Psoas muscle (tissue), 8 donors: ENCODE results near the gene ADRB1. TPM values are rescaled to one million over a fixed set of nuclear protein-coding genes. Genes with fewer than 3 reads are reported as not detected.

Source experiments
- ATAC-seq, 4 donors: fragments of 200-7000 bp; cut with Tn5 transposase; one replicate each; pipeline ENCODE4 v1.9.1; 2020; ENCODE audit warnings: moderate library complexity in 3 of 4, mild to moderate bottlenecking in 2 of 4
- DNase-seq, 2 donors: peaks; one replicate each; pipeline ENCODE4 v3.0.0-alpha.2; 2020
- H3K27ac ChIP-seq: fragments of 200-600 bp; one replicate; pipeline ENCODE4 v1.8.0; 2022
- H3K27me3 ChIP-seq, 3 donors: fragments of 200-600 bp in 1 of 3; one replicate each; pipeline versions ENCODE4 v1.6.1 to v1.8.0; 2013 to 2022; ENCODE audit warnings: low read length in 2 of 3, mild to moderate bottlenecking in 2 of 3, moderate library complexity in 1 of 3; ENCODE audit not compliant: insufficient read depth in 3 of 3
- H3K36me3 ChIP-seq, 2 donors: fragments of 200-600 bp in 1 of 2; one replicate each; pipeline versions ENCODE4 v1.6.1 to v1.8.0; 2013 to 2022; ENCODE audit warnings: low read depth in 1 of 2, mild to moderate bottlenecking in 1 of 2, moderate library complexity in 1 of 2; ENCODE audit not compliant: insufficient read depth in 1 of 2
- H3K4me1 ChIP-seq: fragments of 200-600 bp; one replicate; pipeline ENCODE4 v1.8.0; 2022
- H3K4me3 ChIP-seq: fragments of 200-600 bp; one replicate; pipeline ENCODE4 v1.8.0; 2022; ENCODE audit warnings: mild to moderate bottlenecking
- H3K9me3 ChIP-seq: fragments of 200-600 bp; one replicate; pipeline ENCODE4 v1.8.0; 2022
- WGBS, 3 donors: extraction: QIAGEN DNeasy Blood & Tissue Kit; methylation state at CpG; one replicate each; pipeline versions ENCODE4 v1.1.6 to v1.1.7; 2013; 5-methylcytosine and 5-hydroxymethylcytosine counted together
- intact Hi-C, 2 donors: fragments of 100-400 bp; cut with DNase I; formaldehyde crosslinking; loops; one replicate each; pipeline versions ENCODE4 v1.11.0 to v1.14.2; 2022
- polyA plus RNA-seq, 3 donors: library from polyadenylated mRNA; stranded (reverse); fragments of 200-250 nt; gene quantifications; one replicate each; pipeline ENCODE4 v1.2.3, GENCODE V29; 2013
- total RNA-seq, 4 donors: library from RNA; stranded (reverse); fragmentation: NEBNext Ultra II Directional in 2 of 4; extraction: Animal tissue kit (Norgen Biotek cat#: 25700) in 2 of 4; gene quantifications; one replicate each; pipeline versions ENCODE4 v1.2.1 to v1.2.4, GENCODE V29; 2021 to 2023
- TF ChIP-seq, protein P1 (sequence below): fragments of 200-600 bp; IDR thresholded peaks from one replicate; pipeline ENCODE4 v1.8.0; 2022; ENCODE audit warnings: antibody characterized with exemption
- donor health status: healthy with polysubstance abuse.
- donor health status: DM: no; HTN: no; CAD: no; lungs with moderate emphysema.
- donor health status: Bipolar disorder and iron deficiency.
- donor health status: healthy.
- donor health status: DM: yes; HTN: yes; CAD: no.
- donor health status: DM: no; HTN: no; CAD: no.
- donor health status: DM: no; HTN: no; CAD: no.
- donor health status: DM: yes; HTN: yes; CAD: no.

Gene ADRB1
- total and polyA plus RNA-seq, 7 donors: 0.03 to 0.40 (median 0.15) TPM; not detected in 1

- 81 to 87% (median 87%) methylated on average over 5 of the region's 5 CpGs for WGBS, 3 donors
- TF ChIP-seq, protein P1, sequence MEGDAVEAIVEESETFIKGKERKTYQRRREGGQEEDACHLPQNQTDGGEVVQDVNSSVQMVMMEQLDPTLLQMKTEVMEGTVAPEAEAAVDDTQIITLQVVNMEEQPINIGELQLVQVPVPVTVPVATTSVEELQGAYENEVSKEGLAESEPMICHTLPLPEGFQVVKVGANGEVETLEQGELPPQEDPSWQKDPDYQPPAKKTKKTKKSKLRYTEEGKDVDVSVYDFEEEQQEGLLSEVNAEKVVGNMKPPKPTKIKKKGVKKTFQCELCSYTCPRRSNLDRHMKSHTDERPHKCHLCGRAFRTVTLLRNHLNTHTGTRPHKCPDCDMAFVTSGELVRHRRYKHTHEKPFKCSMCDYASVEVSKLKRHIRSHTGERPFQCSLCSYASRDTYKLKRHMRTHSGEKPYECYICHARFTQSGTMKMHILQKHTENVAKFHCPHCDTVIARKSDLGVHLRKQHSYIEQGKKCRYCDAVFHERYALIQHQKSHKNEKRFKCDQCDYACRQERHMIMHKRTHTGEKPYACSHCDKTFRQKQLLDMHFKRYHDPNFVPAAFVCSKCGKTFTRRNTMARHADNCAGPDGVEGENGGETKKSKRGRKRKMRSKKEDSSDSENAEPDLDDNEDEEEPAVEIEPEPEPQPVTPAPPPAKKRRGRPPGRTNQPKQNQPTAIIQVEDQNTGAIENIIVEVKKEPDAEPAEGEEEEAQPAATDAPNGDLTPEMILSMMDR: no peak
- no peak overlapping the region for H3K27ac ChIP-seq
- ATAC-seq (no peak), DNase-seq (no peak)
- no peaks in the 10 kb centered on the region for H3K27me3 ChIP-seq
- intact Hi-C loops: no loop called here
- no peaks in the 10 kb centered on the region for H3K36me3 ChIP-seq
- H3K9me3 ChIP-seq: no peaks in the 10 kb centered on the region
- H3K4me3 ChIP-seq: no peak overlapping the region
- no peaks in the 10 kb centered on the region for H3K4me1 ChIP-seq
Measured at GRCh38 chr10:114079421-114079820, 35.8 kb downstream of the ADRB1 start.

DNA sequence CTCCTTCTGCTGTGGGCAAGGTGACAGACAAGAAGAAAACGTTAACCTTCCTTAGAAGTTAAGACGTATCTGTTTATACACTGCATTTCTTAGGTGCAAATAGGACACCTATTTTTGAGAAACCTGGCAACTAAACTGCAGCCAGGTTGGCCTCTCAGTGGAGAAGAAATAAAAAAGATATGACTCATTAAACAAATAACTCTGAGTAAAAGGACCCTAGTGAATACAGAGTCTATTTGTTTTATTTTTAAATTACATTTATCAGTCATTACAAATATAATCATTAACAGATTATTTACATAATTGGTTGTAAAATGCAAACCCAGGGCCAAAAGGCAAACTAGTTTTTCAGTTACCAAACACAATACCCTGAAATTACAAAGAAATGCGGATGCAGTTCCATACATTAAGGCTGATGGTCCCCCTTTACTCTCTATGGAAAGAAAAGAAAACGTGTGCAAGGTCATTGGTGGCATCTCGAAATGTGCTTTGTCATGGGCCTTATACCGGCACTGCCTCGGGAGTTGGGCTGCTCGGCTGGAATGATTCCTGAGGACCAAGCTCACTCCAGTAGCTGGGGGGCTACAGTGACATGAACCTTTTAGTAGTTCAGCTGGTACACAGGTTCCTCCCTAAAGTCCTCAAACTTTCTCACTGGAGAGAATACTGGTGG is 38.4 kb downstream of the ADRB1 start:
- ATAC-seq: no peak
- TF ChIP-seq, protein P1: no peak
- H3K4me1 ChIP-seq: no peaks in the 10 kb centered on the region
- no peak overlapping the region for H3K27ac ChIP-seq
- 83 to 87% (median 86%) methylated on average over 8 of the region's 8 CpGs for WGBS, 3 donors
- H3K9me3 ChIP-seq: no peaks in the 10 kb centered on the region
- DNase-seq: no peak
- intact Hi-C loops: no loop called here
- H3K27me3 ChIP-seq: no peaks in the 10 kb centered on the region
- no peak overlapping the region for H3K4me3 ChIP-seq
- no peaks in the 10 kb centered on the region for H3K36me3 ChIP-seq

DNA sequence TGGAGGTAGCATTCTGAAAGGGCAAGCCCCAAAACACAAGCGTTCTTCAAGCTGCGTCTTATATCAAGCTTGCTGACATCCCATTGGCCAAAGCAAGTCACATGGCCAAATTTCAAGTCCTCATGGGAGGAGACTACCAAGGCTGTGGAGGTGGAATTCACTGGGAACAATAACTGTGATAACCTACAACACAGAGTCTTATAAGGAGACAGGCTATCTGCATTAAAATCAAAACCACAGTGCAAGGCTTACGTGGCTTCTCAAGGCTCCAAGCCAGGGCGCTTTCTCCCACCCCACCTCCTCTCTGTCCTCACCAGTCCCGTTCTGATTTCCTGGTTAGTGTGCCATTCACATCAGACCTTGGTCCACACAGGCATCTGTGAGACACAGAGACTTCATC is 39.4 kb downstream of the ADRB1 start:
- Histone ChIP-seq H3K4me3 (no peak overlapping the region), H3K4me1 (no peaks in the 10 kb centered on the region), H3K27ac (no peak overlapping the region), H3K9me3 (no peaks in the 10 kb centered on the region), H3K27me3 (no peaks in the 10 kb centered on the region), H3K36me3 (no peaks in the 10 kb centered on the region)
- 84 to 87% (median 85%) methylated on average over 5 of the region's 5 CpGs for WGBS, 3 donors
- no peak for DNase-seq
- no peak for ATAC-seq
- TF ChIP-seq, protein P1: no peak
- intact Hi-C loops: no loop called here

DNA sequence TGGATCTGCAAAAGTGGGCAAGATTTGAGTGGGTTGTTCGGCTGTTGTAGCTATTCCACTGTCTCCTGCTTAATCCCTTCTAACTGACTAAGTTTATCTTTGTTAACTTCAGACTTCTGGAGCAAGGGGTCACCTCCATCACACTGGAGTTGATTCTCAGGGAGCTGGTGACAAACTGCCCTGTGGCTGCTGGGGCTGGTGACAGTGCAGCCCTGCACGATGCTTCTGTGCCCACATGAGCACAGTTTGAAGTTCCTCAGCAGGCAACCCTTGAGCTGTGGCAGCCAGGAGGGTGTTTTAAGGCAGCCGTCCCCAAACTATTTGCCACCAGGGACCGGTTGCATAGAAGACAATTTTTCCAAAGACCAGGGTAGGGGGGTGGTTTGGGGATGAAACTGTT is 40.5 kb downstream of the ADRB1 start:
- DNase-seq (no peak), ATAC-seq (no peak)
- Histone ChIP-seq H3K9me3 (no peaks in the 10 kb centered on the region), H3K36me3 (no peaks in the 10 kb centered on the region), H3K27me3 (no peaks in the 10 kb centered on the region), H3K4me3 (no peak overlapping the region), H3K4me1 (no peaks in the 10 kb centered on the region), H3K27ac (no peak overlapping the region)
- intact Hi-C loops: no loop called here
- TF ChIP-seq, protein P1: no peak
- WGBS, 3 donors: 79 to 86% (median 82%) methylated on average over 4 of the region's 4 CpGs

GRCh38 chr10:114087255-114087654 is 43.6 kb downstream of the ADRB1 start:
- Histone ChIP-seq H3K36me3 (no peaks in the 10 kb centered on the region), H3K4me3 (no peak overlapping the region), H3K27me3 (no peaks in the 10 kb centered on the region), H3K4me1 (no peaks in the 10 kb centered on the region), H3K9me3 (no peaks in the 10 kb centered on the region), H3K27ac (no peak overlapping the region)
- WGBS, 3 donors: 73 to 79% (median 74%) methylated on average over 5 of the region's 5 CpGs
- no peak for DNase-seq
- intact Hi-C loops: no loop called here
- TF ChIP-seq, protein P1: no peak
- ATAC-seq: no peak
